HG02973 (cell line): ENCODE data around the gene JMJD8.
"Not testable (repeated sequence)": the region's sequence is repeated elsewhere in the genome, so short reads cannot be mapped to it uniquely, and the experiment has no call there.

Source experiments
- ATAC-seq: cut with Tn5 transposase; IDR thresholded peaks from one replicate; pipeline ENCODE4 v1.9.1; 2021; ENCODE audit warnings: moderate library complexity; ENCODE audit not compliant: unreplicated experiment

JMJD8 gene

DNA sequence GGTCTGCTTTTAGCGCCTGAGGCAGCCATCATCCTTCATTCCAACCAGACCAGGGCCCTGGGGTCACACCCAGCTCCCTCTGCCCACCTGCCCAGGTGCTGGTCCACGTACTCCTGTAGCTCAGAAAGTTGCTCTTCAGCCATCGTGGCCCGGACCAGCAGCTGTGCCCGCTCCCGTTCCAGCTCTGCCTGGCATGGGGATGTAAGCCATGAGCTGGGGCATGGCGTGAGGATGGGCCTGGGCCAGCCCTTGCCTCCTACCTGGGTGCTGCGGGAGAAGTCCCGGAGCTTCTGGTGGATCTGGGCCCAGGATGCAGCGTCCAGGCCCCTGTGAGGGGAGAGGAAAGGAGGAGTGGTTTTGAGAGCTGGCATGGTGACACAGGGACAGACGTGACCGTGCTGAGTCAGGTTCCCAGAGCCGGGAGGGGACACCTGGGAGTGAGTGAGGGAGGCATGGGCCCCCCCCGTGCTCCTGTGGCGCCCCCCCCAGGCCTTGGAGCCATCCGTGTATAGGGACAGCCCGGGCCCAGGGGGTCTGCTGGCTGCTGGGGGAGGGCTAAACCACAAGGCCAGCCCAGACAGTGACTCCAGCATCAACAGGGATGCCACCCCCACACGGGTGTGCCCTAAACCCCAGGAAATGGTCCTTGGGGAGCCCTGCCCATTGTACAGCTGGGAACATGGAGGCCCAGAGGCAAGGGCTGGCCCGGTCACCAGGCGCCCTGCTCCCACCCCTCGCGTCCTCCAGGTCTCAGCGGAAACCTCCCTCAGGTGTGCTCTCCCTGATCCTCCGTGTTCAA, 38.9 kb upstream of the JMJD8 start:
- no peak for ATAC-seq

DNA sequence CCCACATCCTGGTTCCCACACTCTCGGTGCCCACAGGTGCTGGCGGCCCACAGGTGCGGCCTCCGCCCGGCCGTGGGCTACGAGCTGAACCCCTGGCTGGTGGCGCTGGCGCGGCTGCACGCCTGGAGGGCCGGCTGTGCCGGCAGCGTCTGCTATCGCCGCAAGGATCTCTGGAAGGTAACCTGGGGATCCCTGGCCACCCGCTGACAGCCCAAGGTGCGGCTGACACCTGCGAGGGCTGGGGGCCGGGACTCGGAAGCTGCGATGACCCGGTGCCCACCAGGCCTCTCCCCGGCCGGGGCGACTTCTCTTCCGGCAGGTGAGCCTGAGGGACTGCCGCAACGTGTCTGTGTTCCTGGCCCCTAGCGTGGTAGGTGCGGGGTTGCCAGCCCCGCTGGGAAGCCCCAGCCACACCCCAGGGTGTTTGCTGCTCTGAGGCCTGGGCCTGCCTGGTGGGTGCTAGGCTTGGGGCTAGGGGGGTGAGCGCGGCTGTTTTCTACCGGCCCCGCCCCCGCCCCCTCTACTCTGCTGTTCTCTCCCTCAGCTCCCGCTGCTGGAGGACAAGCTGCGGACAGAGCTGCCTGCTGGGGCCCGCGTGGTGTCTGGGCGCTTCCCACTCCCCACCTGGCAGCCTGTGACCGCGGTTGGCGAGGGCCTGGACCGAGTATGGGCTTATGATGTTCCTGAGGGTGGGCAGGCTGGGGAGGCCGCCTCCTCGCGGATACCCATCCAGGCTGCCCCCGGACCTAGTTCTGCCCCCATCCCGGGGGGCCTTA, 37.8 kb upstream of the JMJD8 start:
- no peak for ATAC-seq

DNA sequence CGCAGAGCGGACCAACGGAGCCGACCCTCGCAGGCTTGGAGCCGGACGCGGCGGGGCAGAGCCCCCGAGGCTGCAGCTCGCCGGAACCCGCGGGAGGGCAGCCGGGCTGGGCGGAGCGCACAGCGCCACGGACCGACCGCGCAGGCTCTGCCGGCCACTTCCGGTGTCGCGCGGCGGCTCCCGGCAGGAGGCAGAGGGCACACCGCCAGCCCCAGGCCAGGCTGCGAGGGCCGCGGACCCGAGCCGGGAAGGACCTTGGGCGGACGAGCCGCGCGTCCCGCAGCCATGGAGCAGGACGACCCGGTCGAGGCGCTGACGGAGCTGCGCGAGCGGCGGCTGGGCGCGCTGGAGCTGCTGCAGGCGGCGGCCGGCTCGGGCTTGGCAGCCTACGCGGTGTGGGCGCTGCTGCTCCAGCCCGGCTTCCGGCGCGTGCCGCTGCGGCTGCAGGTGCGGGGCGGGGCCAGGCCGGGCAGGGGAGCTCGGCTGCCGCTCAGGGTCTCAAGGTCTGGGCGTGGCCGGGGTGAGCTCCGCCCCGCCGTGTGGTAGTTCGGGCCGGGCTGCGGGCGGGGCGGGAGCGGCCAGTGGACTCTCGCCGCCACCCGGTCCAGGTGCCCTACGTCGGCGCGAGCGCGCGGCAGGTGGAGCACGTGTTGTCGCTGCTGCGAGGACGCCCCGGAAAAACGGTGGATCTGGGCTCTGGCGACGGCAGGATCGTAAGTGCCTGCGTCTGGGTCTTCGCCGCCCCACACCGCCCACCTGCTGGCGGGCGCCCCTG, 37.0 kb upstream of the JMJD8 start, which contains the start of gene ANTKMT:
Gene ANTKMT, plus strand, starts transcription at position 157 of the 775 bp plus-strand sequence. Its CDS starts 129 bp downstream, at position 286.
- ATAC-seq: peak; percentile 53

DNA sequence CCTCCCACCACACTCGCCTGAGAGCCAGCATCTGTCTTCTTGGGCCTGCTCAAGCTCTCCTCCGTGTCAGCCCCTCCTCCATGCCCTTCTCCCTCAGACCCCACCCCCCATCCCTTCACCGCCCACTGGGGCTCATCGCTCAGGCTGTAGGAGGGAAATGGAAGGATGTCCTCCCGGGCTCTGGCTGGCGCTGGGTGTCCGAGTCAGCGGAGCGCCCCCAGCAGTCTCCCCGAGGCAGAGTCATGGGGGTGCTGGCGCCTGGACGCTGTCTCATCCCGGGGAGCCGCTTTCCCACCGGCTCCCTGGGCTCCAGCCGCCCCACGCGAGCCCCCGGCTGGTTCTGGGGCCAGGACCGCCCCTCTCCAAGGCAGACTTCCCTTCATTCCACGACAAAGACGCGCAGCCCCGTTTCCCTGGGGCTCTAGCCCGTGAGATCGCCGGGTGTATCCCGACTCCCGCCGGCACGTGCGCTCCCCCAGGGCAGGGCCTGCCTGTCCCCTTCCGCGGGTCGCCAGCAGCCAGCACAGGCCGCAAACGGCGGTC, 36.4 kb upstream of the JMJD8 start:
- ATAC-seq: no peak

DNA sequence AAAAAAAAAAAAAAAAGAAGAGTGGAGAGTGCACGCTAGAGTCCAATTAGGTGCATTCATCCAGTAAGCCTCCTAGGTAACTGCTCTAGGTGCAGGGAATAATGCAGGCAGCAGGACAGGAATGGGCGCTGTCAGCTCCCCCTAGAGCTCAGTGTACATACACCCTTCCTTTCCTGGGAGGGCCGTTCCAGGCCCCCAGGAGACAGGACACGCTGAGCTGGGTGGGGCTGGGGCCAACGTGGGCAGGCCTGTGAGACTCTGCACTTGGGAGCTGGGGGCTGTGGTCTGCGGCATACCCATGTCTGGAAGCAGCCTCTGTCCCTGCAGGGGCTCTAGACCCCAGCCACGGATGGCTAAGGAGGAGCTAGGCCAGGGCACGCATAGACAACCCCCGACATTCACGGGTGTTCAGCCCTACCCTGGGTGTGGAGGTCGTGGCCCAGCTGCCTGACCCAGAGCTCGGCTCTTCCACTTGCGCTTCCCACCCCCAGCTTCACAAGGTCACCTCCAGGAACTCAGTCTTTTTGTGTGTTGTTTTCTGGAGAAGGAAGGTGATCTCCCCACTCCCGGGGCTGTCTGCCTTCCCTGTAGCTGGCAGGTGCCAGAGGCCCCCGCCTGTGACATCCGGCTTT, 35.8 kb upstream of the JMJD8 start:
- ATAC-seq: no peak

DNA sequence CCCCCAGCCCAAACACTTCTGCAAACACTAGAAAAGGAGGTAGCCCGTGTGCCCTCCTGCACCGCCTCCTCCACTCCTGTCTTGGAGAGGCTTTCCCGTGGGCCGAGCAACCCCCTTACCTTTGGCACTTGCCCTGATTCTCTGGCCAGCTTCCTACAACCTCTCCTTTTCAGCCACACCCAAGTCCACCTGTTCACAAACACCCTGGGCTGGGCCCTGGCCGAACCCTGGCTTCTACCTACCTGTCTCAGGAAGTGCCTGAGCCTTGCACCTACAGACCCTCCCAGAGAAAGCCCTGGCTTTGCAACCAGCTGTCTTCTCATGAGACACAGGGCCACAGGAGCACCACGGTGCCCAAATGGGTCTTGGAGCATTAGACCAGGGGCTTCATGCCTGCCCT, 34.8 kb upstream of the JMJD8 start:
- ATAC-seq: no peak

DNA sequence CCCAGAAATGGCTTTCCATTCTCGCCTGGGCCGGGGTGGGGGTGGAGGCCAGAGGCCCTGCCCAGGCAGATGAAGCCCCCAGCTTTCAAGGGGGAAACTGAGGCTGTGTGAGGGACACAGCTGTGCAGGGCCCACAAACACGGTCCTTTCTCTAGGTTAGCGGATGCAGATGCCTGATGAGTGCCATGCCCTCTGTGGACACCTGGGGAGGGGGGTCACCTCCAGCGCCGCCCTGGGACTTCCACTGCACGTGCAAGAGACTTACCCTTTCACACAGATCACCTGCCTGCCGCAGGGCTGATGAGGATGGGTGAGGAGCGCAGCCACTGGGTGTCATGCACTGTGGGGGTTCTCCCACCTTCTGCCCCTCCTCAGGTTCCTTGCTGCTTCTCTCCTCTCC, 34.3 kb upstream of the JMJD8 start:
- no peak for ATAC-seq

DNA sequence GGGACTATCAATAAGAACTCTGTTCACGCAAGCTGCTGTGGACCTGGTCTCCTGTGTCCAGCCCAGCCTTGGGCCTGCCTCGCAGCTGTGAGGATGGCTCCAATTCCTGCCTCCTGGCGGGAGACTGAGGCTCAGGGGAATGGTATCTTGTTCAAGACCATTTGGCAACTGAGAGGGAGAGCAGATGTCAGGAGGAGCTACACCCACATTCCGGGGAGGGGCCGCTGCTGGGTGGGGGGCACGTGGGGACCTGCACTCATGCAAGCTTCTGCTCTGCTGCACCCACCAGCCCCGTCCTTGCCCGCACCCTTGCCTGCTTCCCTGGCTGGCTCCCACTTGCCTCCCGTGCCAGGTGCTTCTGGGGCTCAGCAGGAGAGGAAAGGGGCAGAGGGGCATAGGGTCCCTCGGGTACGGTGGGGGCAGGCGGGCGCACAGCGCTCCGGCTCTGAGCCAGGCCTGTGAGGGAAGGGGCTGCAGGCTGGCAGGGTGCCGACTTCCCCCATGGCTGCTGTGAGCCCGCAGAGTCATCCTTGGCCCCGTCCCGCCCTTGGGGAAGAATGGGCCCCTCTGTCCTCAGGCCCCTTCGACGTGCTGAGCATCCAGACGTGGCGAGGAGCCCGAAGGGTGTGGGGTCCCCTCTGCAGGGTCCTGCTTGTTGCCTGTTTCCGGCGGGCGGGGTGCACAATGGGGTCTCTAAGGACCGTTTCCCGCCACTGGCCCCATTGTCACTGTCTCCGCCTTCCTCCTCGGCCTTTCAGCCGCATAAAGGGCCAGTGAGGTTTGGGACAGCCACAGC, 33.5 kb upstream of the JMJD8 start:
- no peak for ATAC-seq

DNA sequence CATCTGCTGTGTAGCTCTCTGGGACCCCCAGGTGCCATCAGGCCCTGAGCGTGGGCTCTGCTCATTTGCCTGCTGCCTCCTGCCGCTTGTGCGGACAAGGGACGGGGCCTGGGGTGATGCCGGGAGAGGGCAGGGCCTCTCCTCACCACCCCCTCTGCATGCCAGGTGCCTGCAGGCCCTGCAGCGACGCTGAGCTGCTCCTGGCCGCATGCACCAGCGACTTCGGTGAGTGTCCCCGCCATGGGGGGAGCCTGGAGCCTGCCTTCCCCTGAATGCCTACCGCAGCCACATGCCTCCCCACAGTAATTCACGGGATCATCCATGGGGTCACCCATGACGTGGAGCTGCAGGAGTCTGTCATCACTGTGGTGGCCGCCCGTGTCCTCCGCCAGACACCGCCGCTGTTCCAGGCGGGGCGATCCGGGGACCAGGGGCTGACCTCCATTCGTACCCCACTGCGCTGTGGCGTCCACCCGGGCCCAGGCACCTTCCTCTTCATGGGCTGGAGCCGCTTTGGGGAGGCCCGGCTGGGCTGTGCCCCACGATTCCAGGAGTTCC, 32.7 kb upstream of the JMJD8 start:
- ATAC-seq: no peak

DNA sequence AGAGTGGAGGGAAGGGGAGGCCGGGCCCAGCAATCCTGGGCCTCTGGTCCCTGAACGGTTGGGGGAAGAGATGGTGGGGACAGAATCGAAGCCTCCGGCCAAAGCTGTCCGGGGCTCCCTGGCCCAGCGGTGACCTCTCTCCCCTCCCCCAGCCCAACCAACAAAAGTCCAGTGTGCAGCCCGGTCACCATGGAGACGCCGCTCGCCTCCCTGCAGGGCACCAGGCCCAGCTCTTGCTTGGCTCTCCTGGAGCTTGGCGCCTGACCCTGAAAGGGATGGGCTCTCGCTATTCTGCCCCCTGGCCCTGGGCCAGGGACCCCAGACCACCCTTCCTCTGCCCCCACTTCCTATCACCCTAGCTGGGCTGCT, 32.0 kb upstream of the JMJD8 start:
- no peak for ATAC-seq

DNA sequence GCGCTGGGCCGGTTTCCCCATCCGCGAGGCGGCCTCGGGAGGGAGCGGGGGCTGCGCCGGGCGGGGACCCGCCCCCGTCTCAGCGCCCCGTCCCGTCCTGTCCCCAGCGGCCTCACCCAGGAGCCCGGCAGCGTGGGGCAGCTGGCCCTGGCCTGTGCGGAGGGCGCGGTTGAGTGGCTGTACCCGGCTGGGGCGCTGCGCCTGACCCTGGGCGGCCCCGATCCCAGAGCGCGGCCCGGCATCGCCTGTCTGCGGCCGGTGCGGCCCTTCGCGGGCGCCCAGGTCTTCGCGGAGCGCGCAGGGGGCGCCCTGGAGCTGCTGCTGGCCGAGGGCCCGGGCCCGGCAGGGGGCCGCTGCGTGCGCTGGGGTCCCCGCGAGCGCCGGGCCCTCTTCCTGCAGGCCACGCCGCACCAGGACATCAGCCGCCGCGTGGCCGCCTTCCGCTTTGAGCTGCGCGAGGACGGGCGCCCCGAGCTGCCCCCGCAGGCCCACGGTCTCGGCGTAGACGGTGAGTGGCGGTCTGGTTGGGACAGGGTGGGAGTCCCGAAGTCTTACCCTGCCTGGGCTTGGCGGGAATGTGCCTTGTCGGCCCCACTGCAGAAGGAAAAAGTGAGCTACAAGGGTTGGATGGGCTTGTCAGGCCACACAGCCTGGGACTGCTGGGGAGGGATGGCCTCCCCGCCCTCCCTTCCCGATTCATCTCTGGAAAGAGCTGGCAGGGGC, 31.5 kb upstream of the JMJD8 start:
- ATAC-seq: no peak

DNA sequence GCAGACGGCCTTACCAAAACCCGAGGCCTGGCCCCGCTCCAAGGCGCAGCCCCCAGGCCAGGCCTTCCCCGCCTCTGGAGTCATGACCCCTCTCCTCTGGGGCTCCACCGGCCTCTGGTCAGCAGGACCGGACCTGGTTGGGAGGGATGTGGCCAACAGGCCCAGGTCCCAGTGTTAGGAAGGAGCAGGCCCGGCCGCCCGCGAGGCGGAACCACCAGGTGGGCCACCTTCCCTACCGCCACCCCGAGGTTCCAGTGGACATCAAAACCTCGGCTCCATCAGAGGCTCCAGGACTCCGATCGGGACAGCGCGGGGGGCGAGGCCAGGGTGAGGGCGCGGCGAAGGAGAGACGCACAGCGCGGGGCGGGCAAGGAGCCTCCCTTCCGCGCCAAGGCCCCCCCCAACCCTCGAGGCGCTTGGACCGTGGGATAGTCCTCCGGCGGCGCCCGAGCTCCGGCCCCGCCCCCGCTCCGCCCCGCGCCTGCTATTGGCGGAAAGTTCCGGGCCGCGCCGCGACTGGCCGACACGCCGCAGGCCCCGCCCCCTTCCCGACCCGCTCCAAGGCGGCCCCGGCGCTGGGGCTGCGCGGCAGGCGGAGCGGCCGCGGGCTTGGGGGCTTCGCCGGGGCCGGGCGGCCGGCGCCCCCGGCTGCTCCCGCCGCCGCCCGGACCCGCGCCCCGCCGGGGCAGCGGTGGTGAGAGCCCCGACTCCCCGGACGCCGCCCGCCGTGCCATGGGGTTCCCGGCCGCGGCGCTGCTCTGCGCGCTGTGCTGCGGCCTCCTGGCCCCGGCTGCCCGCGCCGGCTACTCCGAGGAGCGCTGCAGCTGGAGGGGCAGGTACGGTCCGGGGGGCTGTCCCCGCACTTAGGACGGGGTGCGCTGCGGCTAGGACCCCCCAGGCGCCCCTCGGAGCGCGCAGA, 30.7 kb upstream of the JMJD8 start, which contains the start of gene METRN:
Gene METRN, plus strand, starts transcription at position 561 of the 919 bp plus-strand sequence. Its CDS starts 172 bp downstream, at position 733.
- peak; percentile 63 for ATAC-seq

DNA sequence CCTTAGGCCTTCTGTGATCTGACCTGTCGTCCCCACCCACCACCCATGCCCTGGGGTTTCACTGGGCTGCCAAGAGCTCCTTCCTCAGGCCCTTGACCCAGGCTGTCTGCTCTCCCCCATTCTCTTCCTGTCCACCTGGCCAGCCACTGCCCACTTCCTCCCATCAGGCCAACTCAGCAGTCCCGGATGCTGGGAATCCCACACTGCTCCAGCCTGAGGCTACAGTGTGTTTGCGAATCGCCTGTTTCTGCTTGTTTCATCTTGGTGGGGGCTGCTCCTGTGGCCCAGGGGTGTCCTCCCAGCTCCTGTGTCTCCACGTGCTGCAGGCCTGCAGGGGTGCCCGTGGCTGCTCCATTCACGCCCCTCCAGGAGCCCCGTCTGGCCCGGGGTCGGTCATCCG, 29.9 kb upstream of the JMJD8 start:
- no peak for ATAC-seq

DNA sequence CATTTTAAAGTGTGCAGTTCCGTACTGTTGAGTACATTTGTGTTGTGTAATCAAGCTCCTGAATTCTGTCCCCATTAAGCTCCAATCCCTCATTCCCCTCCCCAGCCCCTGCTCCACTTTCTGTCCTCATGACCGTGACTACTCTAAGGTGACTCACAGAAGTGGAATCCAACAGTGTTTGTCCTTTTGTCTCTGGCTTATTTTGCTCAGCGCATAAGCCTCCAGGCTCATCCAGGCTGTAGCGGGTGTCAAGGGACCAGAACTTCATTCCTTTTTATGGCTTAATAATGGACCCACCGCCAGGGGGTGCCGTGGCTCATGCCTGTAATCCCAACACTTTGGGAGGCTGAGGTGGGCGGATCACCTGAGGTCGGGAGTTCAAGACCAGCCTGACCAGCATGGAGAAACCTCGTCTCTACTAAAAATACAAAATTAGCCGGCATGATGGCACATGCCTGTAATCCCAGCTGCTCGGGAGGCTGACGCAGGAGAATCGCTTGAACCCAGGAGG, 28.7 kb upstream of the JMJD8 start:
- ATAC-seq: not testable (repeated sequence)

DNA sequence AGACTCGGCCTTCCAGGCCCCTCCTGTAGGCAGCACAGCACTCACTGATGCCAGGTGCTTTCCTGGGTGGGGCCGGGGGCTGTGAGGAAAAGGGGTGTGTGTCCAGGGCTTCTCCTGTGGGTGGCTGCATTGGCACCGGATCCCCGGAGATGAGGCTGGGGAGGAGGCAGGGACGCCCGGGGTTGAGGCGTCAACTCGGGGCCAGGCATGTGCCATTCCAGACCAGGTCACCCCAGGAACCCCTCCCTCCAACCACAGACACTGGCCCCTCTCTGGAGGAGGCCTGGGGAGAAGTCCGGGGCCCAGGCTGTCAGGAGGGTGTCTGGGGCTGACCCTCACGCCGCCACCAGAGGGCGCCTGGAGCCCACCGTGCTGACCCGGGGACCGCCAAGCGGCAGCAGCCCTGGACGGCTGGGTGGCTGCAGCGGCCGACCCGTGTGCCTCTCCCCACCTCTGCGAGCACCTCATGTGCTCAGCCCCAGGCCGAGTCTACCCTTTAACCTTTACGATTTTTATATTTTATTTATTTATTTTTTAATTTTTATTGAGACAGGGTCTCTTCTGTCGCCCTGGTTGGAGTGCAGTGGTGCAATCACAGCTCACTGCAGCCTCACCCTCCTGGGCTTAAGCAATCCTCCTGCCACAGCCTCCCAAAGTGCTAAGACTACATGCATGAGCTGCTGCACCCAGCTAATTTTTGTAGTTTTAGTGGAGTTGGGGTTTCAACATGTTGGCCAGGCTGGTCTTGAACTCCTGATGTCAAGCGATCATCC, 27.6 kb upstream of the JMJD8 start:
- ATAC-seq: no peak

DNA sequence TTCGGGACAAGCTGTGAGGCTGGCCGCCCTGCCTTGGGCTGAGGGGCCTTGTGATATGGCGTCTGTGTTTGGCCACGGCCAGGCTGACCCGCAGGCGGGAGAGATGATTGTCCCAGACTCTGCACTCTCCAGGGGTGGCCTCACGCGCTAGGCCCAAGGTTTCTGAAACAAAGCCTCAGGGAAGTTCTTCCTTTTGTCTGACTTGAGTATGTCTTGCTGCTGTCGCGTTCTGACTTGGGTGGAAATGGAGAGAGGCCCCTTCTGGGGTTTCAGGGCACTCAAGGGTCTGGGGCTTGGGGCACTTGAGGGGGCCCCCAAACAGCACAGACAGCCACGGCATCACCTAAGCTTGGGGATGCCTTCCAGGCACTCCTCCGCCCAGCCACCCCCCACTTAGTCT, 26.9 kb upstream of the JMJD8 start:
- ATAC-seq: no peak
